GM18907 (cell line): ENCODE results near the gene KCNH4.

Experiments used
- ATAC-seq: cut with Tn5 transposase; IDR thresholded peaks from one replicate; pipeline ENCODE4 v1.9.1; 2021; ENCODE audit warnings: mild to moderate bottlenecking, moderate library complexity; ENCODE audit not compliant: unreplicated experiment

KCNH4 gene

GRCh38 chr17:42120161-42120769 lies 60.7 kb downstream of the KCNH4 start:
- ATAC-seq, result no peak

- ATAC-seq, result no peak
Measured at GRCh38 chr17:42119301-42119700, 61.6 kb downstream of the KCNH4 start.

GRCh38 chr17:42118545-42118944 lies 62.4 kb downstream of the KCNH4 start:
- ATAC-seq, result no peak

- ATAC-seq, result no peak
Measured at GRCh38 chr17:42118126-42118510, 62.8 kb downstream of the KCNH4 start.

- ATAC-seq, result no peak
Measured at GRCh38 chr17:42117397-42118125, 63.4 kb downstream of the KCNH4 start.

- no peak for ATAC-seq
Measured at GRCh38 chr17:42116705-42117396, 64.1 kb downstream of the KCNH4 start.

GRCh38 chr17:42114118-42114517 lies 66.8 kb downstream of the KCNH4 start:
- no peak for ATAC-seq

GRCh38 chr17:42113293-42114069 lies 67.5 kb downstream of the KCNH4 start:
- no peak for ATAC-seq

GRCh38 chr17:42112552-42113176 lies 68.3 kb downstream of the KCNH4 start, which contains the start of gene DHX58:
TSS of gene DHX58 (minus strand) at chr17:42112714. CDS start at chr17:42111892, 822 bp downstream.
- ATAC-seq, result peak; percentile 53

- peak; percentile 5 for ATAC-seq
Measured at GRCh38 chr17:42111871-42112551, 68.9 kb downstream of the KCNH4 start.

GRCh38 chr17:42111265-42111636 lies 69.7 kb downstream of the KCNH4 start:
- ATAC-seq, result no peak

- no peak for ATAC-seq
Measured at GRCh38 chr17:42110301-42111264, 70.4 kb downstream of the KCNH4 start.

GRCh38 chr17:42109086-42109485 lies 71.9 kb downstream of the KCNH4 start:
- ATAC-seq, result no peak

GRCh38 chr17:42107597-42108576 lies 73.1 kb downstream of the KCNH4 start:
- peak; percentile 62 for ATAC-seq

- ATAC-seq, result no peak
Measured at GRCh38 chr17:42107124-42107523, 73.8 kb downstream of the KCNH4 start.
